Hematopoietic multipotent progenitor cell treated with erythropoietin and hydrocortisone succinate and interleukin-3 and kit ligand, for 15 days (in vitro differentiated cells): ENCODE data around the gene UBTD2.
"Not testable (repeated sequence)": the region's sequence is repeated elsewhere in the genome, so short reads cannot be mapped to it uniquely, and the experiment has no call there.

Source experiments
- DNase-seq: peaks from one replicate; pipeline ENCODE4 v3.0.0-alpha.2; 2015; ENCODE audit warnings: low spot score

Gene UBTD2

GRCh38 chr5:172283020-172283861 lies at the start of gene UBTD2:
TSS of gene UBTD2 (minus strand) at chr5:172283764. CDS start at chr5:172283665, 99 bp downstream.
- DNase-seq: no peak

- not testable (repeated sequence) for DNase-seq
Observed at GRCh38 chr5:172326901-172327300, 43.3 kb upstream of the UBTD2 start.

- no peak for DNase-seq
Observed at GRCh38 chr5:172325452-172325851, 41.9 kb upstream of the UBTD2 start.

GRCh38 chr5:172322028-172322965 lies 38.7 kb upstream of the UBTD2 start:
- no peak for DNase-seq

- DNase-seq: no peak
Observed at GRCh38 chr5:172321593-172321992, 38.0 kb upstream of the UBTD2 start.

GRCh38 chr5:172319708-172320441 lies 36.3 kb upstream of the UBTD2 start:
- no peak for DNase-seq

GRCh38 chr5:172315587-172316493 lies 32.3 kb upstream of the UBTD2 start:
- DNase-seq: no peak

- no peak for DNase-seq
Observed at GRCh38 chr5:172313915-172314314, 30.4 kb upstream of the UBTD2 start.

GRCh38 chr5:172312286-172312685 lies 28.7 kb upstream of the UBTD2 start:
- no peak for DNase-seq

- DNase-seq: no peak
Observed at GRCh38 chr5:172311605-172312004, 28.0 kb upstream of the UBTD2 start.

- no peak for DNase-seq
Observed at GRCh38 chr5:172311026-172311425, 27.5 kb upstream of the UBTD2 start.

GRCh38 chr5:172305380-172305779 lies 21.8 kb upstream of the UBTD2 start:
- DNase-seq: no peak

GRCh38 chr5:172303572-172304335 lies 20.2 kb upstream of the UBTD2 start:
- no peak for DNase-seq

- no peak for DNase-seq
Observed at GRCh38 chr5:172303162-172303561, 19.6 kb upstream of the UBTD2 start.

- DNase-seq: no peak
Observed at GRCh38 chr5:172302047-172302710, 18.6 kb upstream of the UBTD2 start.

- no peak for DNase-seq
Observed at GRCh38 chr5:172299916-172300439, 16.4 kb upstream of the UBTD2 start.

GRCh38 chr5:172294831-172295230 lies 11.3 kb upstream of the UBTD2 start:
- no peak for DNase-seq

GRCh38 chr5:172293745-172294342 lies 10.3 kb upstream of the UBTD2 start:
- DNase-seq: no peak
